Neural cell (in vitro differentiated cells): ENCODE results near the gene BCS1L. TPM values are rescaled to one million over a fixed set of nuclear protein-coding genes. Genes with fewer than 3 reads are reported as not detected.
A peak's percentile ranks its signal among the peaks of the same experiment; 100 is the strongest.

Experiments
- H2AFZ ChIP-seq: fragments of 200-600, 300-800 bp; sonication (generic), shearing (Covaris generic); 2 replicates; pipeline ENCODE4 v1.6.0; 2014; ENCODE audit warnings: low read depth, mild to moderate bottlenecking, antibody characterized with exemption, low read length, moderate library complexity
- H3F3A ChIP-seq: fragments of 200-600 bp; shearing (Covaris generic); 2 replicates; pipeline ENCODE4 v1.6.1; 2016; ENCODE audit warnings: mild to moderate bottlenecking, moderate library complexity, mixed read lengths, antibody characterized with exemption, low read length; ENCODE audit not compliant: insufficient read depth, poor library complexity, severe bottlenecking
- H3K27ac ChIP-seq: fragments of 200-600, 300-800 bp; sonication (generic), shearing (Covaris generic); 2 replicates; pipeline ENCODE4 v1.5.1; 2014; ENCODE audit warnings: mild to moderate bottlenecking, low read length, moderate library complexity
- H3K27me3 ChIP-seq: fragments of 300-800, 200-600 bp; sonication (generic), shearing (Covaris generic); 2 replicates; pipeline ENCODE4 v1.6.0; 2014; ENCODE audit warnings: mild to moderate bottlenecking, low read depth, low read length, moderate library complexity; ENCODE audit not compliant: insufficient read depth
- H3K36me3 ChIP-seq: fragments of 300-800, 200-600 bp; sonication (generic), shearing (Covaris generic); 2 replicates; pipeline ENCODE4 v1.5.1; 2014; ENCODE audit warnings: mild to moderate bottlenecking, antibody characterized with exemption, low read length, moderate library complexity; ENCODE audit not compliant: insufficient read depth
- H3K4me2 ChIP-seq: fragments of 300-800, 200-600 bp; sonication (generic), shearing (Covaris generic); 2 replicates; pipeline ENCODE4 v1.6.0; 2014; ENCODE audit warnings: mild to moderate bottlenecking, low read length
- H3K4me3 ChIP-seq: fragments of 300-800, 200-600 bp; sonication (generic), shearing (Covaris generic); 2 replicates; pipeline ENCODE4 v1.5.1; 2014; ENCODE audit warnings: mild to moderate bottlenecking, low read length, moderate library complexity
- H3K79me2 ChIP-seq: fragments of 200-600 bp; shearing (Covaris generic); replicated peaks from 2 replicates; pipeline ENCODE4 v1.6.0; 2014; ENCODE audit warnings: mild to moderate bottlenecking, low read length, moderate library complexity; ENCODE audit not compliant: insufficient read depth
- H3K9ac ChIP-seq: fragments of 300-800, 200-600 bp; sonication (generic), shearing (Covaris generic); 2 replicates; pipeline ENCODE4 v1.6.1; 2016; ENCODE audit warnings: mild to moderate bottlenecking, low read length, mixed read lengths
- H3K9me2 ChIP-seq: fragments of 200-600 bp; shearing (Covaris generic); 2 replicates; pipeline ENCODE4 v1.6.1; 2016; ENCODE audit warnings: mild to moderate bottlenecking, low read length, mixed read lengths; ENCODE audit not compliant: insufficient read depth
- H3K9me3 ChIP-seq: fragments of 200-600, 300-800 bp; sonication (generic), shearing (Covaris generic); 2 replicates; pipeline ENCODE4 v1.6.1; 2016; ENCODE audit warnings: mild to moderate bottlenecking, mixed run types, low read length, moderate library complexity, mixed read lengths
- H4K20me1 ChIP-seq: fragments of 200-600 bp; shearing (Covaris generic); 2 replicates; pipeline ENCODE4 v1.6.1; 2016; ENCODE audit warnings: mild to moderate bottlenecking, mixed run types; ENCODE audit not compliant: insufficient read depth
- EP300 ChIP-seq: fragments of 450-650 bp; conservative IDR thresholded peaks from 2 replicates; pipeline ENCODE4 v1.6.1; 2014; ENCODE audit warnings: antibody characterized with exemption, mild to moderate bottlenecking, moderate library complexity; ENCODE audit not compliant: poor library complexity, severe bottlenecking
- EZH2 ChIP-seq: fragments of 200-600, 300-800 bp; shearing (Covaris generic), sonication (generic); IDR thresholded peaks from 2 replicates; pipeline ENCODE4 v1.6.1; 2014; ENCODE audit warnings: antibody characterized with exemption, low read length, borderline replicate concordance, mild to moderate bottlenecking; ENCODE audit not compliant: insufficient read depth, poor library complexity, severe bottlenecking
- MXI1 ChIP-seq: fragments of 450-650 bp; conservative IDR thresholded peaks from 2 replicates; pipeline ENCODE4 v1.6.1; 2014; ENCODE audit warnings: antibody characterized with exemption, mild to moderate bottlenecking; ENCODE audit not compliant: poor library complexity, severe bottlenecking
- POLR2AphosphoS5 ChIP-seq: IDR thresholded peaks from 2 replicates; pipeline ENCODE4 v1.6.1; 2012
- RAD21 ChIP-seq: fragments of 450-650 bp; conservative IDR thresholded peaks from 2 replicates; pipeline ENCODE4 v1.6.1; 2014; ENCODE audit warnings: antibody characterized with exemption, mild to moderate bottlenecking, moderate library complexity
- SMC3 ChIP-seq: fragments of 450-650 bp; conservative IDR thresholded peaks from 2 replicates; pipeline ENCODE4 v1.6.1; 2014; ENCODE audit warnings: antibody characterized with exemption, mild to moderate bottlenecking, moderate library complexity; ENCODE audit not compliant: poor library complexity
- TAF1 ChIP-seq: IDR thresholded peaks from 2 replicates; pipeline ENCODE4 v1.6.1; 2012; ENCODE audit warnings: low read depth
- polyA plus RNA-seq: library from polyadenylated mRNA; depleted of rRNA; stranded (reverse); fragments of >200 nt; gene quantifications from 2 replicates; pipeline ENCODE4 v1.2.3, GENCODE V29; 2014
- TF ChIP-seq, protein P1 (sequence below): IDR thresholded peaks from 2 replicates; pipeline ENCODE4 v1.6.1; 2012; ENCODE audit warnings: borderline replicate concordance
- TF ChIP-seq, protein P2 (sequence below): fragments of 450-650 bp; IDR thresholded peaks from 2 replicates; pipeline ENCODE4 v1.5.1; 2014; ENCODE audit warnings: antibody characterized with exemption, mild to moderate bottlenecking, moderate library complexity; ENCODE audit not compliant: poor library complexity, severe bottlenecking

BCS1L gene
- polyA plus RNA-seq, 1 donor from 2014 or later: 75.8 TPM

DNA sequence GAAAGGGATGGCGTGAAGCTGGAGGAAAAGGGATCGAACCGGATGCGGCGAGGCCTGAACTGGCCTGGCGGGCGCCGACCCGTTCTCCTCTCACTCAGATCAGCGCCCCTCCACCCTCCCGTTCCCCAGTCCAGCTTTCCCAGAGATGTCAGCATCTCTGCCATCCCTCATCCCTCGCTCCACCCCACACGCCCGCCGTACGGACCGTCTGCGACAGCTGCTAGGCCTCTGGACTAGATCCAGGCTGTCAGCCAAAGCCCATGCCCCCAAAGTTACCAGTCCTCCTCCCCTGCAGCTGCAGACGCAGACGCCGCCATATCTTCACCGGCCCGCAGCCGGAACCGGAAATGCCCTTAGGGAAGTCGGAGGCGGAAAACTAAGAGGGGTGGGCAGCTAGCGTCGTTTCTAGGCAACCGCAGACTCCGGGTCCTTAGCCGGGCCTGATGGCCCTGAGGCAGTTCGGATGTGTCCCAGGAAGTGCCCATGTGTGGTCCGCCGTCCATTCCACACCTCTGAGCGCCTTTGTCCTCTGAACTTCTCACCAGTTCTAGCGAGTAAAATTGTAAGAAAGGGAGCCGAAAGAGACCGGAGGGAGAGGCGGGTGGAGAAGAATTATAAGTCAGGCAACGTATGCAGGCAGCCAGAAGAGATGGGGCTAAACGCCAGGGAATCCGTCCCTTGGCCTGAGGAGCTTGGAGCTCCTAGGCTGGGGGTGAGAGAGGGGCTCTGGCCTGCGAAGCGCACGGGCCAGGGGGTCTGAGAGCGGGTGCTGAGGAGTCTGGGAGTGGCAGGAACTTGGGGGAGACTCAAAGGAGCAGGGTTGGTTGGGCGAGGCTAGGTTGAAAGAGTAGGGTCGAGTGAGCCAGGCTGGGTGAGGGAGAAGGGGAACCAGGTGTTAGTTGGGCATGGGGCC, 12.4 kb downstream of the BCS1L start, which contains the start of the genes RNF25 and STK36 (continued):
- TF ChIP-seq EZH2: no peak
- TF ChIP-seq SMC3: peak; percentile 28

DNA sequence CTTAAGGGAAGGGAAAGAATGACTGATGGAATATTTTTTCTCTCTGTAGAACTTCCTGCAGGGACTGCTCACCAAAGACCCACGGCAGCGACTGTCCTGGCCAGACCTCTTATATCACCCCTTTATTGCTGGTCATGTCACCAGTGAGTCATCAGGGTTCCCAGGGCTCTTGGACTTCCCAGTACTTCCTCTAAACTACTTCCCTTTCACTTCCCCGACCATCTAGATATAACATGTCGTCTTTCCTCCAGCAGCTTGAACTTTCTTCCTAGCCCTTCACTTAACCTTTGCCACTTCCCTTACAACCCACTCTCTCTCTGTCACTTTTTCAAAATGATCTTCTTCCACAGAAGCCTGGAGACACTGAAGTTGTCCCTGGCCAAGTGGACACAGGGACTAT, 19.6 kb downstream of the BCS1L start:
- no peaks in the 10 kb centered on the region for H4K20me1 ChIP-seq
- no peak overlapping the region for H3K4me2 ChIP-seq
- H3K27ac ChIP-seq: no peak overlapping the region
- no peaks in the 10 kb centered on the region for H3K9me3 ChIP-seq
- no peak overlapping the region for H3K4me3 ChIP-seq
- H3F3A ChIP-seq: no peaks in the 10 kb centered on the region
- H3K36me3 ChIP-seq: no peaks in the 10 kb centered on the region
- no peak for TF ChIP-seq EP300
- TF ChIP-seq, protein P1, sequence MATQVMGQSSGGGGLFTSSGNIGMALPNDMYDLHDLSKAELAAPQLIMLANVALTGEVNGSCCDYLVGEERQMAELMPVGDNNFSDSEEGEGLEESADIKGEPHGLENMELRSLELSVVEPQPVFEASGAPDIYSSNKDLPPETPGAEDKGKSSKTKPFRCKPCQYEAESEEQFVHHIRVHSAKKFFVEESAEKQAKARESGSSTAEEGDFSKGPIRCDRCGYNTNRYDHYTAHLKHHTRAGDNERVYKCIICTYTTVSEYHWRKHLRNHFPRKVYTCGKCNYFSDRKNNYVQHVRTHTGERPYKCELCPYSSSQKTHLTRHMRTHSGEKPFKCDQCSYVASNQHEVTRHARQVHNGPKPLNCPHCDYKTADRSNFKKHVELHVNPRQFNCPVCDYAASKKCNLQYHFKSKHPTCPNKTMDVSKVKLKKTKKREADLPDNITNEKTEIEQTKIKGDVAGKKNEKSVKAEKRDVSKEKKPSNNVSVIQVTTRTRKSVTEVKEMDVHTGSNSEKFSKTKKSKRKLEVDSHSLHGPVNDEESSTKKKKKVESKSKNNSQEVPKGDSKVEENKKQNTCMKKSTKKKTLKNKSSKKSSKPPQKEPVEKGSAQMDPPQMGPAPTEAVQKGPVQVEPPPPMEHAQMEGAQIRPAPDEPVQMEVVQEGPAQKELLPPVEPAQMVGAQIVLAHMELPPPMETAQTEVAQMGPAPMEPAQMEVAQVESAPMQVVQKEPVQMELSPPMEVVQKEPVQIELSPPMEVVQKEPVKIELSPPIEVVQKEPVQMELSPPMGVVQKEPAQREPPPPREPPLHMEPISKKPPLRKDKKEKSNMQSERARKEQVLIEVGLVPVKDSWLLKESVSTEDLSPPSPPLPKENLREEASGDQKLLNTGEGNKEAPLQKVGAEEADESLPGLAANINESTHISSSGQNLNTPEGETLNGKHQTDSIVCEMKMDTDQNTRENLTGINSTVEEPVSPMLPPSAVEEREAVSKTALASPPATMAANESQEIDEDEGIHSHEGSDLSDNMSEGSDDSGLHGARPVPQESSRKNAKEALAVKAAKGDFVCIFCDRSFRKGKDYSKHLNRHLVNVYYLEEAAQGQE: no peak
- TF ChIP-seq RAD21: no peak
- no peak for TF ChIP-seq MXI1
- TF ChIP-seq EZH2: no peak
- TF ChIP-seq, protein P2, sequence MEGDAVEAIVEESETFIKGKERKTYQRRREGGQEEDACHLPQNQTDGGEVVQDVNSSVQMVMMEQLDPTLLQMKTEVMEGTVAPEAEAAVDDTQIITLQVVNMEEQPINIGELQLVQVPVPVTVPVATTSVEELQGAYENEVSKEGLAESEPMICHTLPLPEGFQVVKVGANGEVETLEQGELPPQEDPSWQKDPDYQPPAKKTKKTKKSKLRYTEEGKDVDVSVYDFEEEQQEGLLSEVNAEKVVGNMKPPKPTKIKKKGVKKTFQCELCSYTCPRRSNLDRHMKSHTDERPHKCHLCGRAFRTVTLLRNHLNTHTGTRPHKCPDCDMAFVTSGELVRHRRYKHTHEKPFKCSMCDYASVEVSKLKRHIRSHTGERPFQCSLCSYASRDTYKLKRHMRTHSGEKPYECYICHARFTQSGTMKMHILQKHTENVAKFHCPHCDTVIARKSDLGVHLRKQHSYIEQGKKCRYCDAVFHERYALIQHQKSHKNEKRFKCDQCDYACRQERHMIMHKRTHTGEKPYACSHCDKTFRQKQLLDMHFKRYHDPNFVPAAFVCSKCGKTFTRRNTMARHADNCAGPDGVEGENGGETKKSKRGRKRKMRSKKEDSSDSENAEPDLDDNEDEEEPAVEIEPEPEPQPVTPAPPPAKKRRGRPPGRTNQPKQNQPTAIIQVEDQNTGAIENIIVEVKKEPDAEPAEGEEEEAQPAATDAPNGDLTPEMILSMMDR: no peak
- TF ChIP-seq TAF1: no peak
- no peak for TF ChIP-seq POLR2AphosphoS5
- TF ChIP-seq SMC3: no peak
- no peak overlapping the region for H3K9ac ChIP-seq
- H3K9me2 ChIP-seq: no peaks in the 10 kb centered on the region
- no peak overlapping the region for H2AFZ ChIP-seq
- no peaks in the 10 kb centered on the region for H3K79me2 ChIP-seq
- H3K27me3 ChIP-seq: no peaks in the 10 kb centered on the region

DNA sequence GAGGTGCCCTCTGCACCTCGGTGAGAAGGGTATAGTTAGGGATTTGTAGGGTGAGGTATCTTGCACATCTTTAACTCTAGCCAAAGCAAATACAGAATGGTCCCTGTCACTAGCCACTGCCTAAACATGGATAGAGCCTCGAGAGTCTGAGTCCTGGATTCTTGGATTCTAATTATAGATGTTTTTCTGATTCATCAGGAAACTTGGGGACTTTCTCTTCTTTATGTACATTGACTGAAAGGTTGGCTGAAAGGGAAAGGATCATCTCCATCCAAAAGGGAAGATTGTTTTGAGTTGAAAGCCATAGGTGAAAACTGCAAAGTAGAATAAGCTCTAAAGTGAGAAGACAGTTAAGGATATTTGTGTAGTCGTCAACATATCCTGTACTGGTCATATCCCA, 20.6 kb downstream of the BCS1L start:
- Histone ChIP-seq H3K9me3 (no peaks in the 10 kb centered on the region), H3K36me3 (no peaks in the 10 kb centered on the region), H3K27me3 (no peaks in the 10 kb centered on the region), H3K9me2 (no peaks in the 10 kb centered on the region), H3K79me2 (no peaks in the 10 kb centered on the region), H3K4me2 (no peak overlapping the region), H3F3A (no peaks in the 10 kb centered on the region), H3K27ac (no peak overlapping the region), H3K9ac (no peak overlapping the region), H4K20me1 (no peaks in the 10 kb centered on the region), H2AFZ (no peak overlapping the region), H3K4me3 (no peak overlapping the region)
- TF ChIP-seq RAD21 (no peak), POLR2AphosphoS5 (no peak), SMC3 (no peak), TAF1 (no peak), MXI1 (no peak), EP300 (no peak), EZH2 (no peak)
- TF ChIP-seq, protein P2: no peak
- TF ChIP-seq, protein P1: no peak
